ENCODE data around the gene SORBS1.
A peak's percentile ranks its signal among the peaks of the same experiment; 100 is the strongest.

Gene SORBS1

GRCh38 chr10:95429639-95430038 lies 131.5 kb downstream of the SORBS1 start:
- no peak overlapping the region for H3K4me3 ChIP-seq (ENCODE audit: severe bottlenecking)
- H3K4me1 ChIP-seq (ENCODE audit: insufficient read depth, poor library complexity, severe bottlenecking) = peaks cover 8% of the 10 kb centered on the region
- DNase-seq (ENCODE audit: low spot score) = no peak
- H3K36me3 ChIP-seq (ENCODE audit: low read depth) = no peaks in the 10 kb centered on the region
- H3K27ac ChIP-seq (ENCODE audit: poor library complexity, severe bottlenecking) = peak overlapping the region; percentile 27
- ATAC-seq (ENCODE audit: low read depth) = peak; percentile 87
- no peaks in the 10 kb centered on the region for H3K9me3 ChIP-seq (ENCODE audit: severe bottlenecking)
- TF ChIP-seq CTCF (IDR thresholded peaks at IDR 0.05; ENCODE audit: poor library complexity, severe bottlenecking) = no peak
- no peaks in the 10 kb centered on the region for H3K27me3 ChIP-seq (ENCODE audit: insufficient read depth, poor library complexity, severe bottlenecking)

GRCh38 chr10:95428701-95429100 lies 132.5 kb downstream of the SORBS1 start:
- no peak for ATAC-seq (ENCODE audit: low read depth)
- Histone ChIP-seq H3K4me3 (ENCODE audit: severe bottlenecking) (no peak overlapping the region), H3K27me3 (ENCODE audit: insufficient read depth, poor library complexity, severe bottlenecking) (no peaks in the 10 kb centered on the region), H3K9me3 (ENCODE audit: severe bottlenecking) (no peaks in the 10 kb centered on the region), H3K36me3 (ENCODE audit: low read depth) (no peaks in the 10 kb centered on the region), H3K4me1 (ENCODE audit: insufficient read depth, poor library complexity, severe bottlenecking) (peaks cover 8% of the 10 kb centered on the region), H3K27ac (ENCODE audit: poor library complexity, severe bottlenecking) (no peak overlapping the region)
- no peak for TF ChIP-seq CTCF (IDR thresholded peaks at IDR 0.05; ENCODE audit: poor library complexity, severe bottlenecking)
- DNase-seq (ENCODE audit: low spot score) = no peak

GRCh38 chr10:95426482-95426881 lies 134.7 kb downstream of the SORBS1 start:
- DNase-seq (ENCODE audit: low spot score) (no peak), ATAC-seq (ENCODE audit: low read depth) (no peak)
- H3K27ac ChIP-seq (ENCODE audit: poor library complexity, severe bottlenecking) = no peak overlapping the region
- peaks cover 8% of the 10 kb centered on the region for H3K4me1 ChIP-seq (ENCODE audit: insufficient read depth, poor library complexity, severe bottlenecking)
- no peak for TF ChIP-seq CTCF (IDR thresholded peaks at IDR 0.05; ENCODE audit: poor library complexity, severe bottlenecking)
- H3K4me3 ChIP-seq (ENCODE audit: severe bottlenecking) = no peak overlapping the region
- H3K36me3 ChIP-seq (ENCODE audit: low read depth) = no peaks in the 10 kb centered on the region
- no peaks in the 10 kb centered on the region for H3K27me3 ChIP-seq (ENCODE audit: insufficient read depth, poor library complexity, severe bottlenecking)
- H3K9me3 ChIP-seq (ENCODE audit: severe bottlenecking) = no peaks in the 10 kb centered on the region

GRCh38 chr10:95425592-95426465 lies 135.3 kb downstream of the SORBS1 start:
- Histone ChIP-seq H3K36me3 (ENCODE audit: low read depth) (no peaks in the 10 kb centered on the region), H3K4me3 (ENCODE audit: severe bottlenecking) (no peak overlapping the region), H3K27ac (ENCODE audit: poor library complexity, severe bottlenecking) (no peak overlapping the region), H3K27me3 (ENCODE audit: insufficient read depth, poor library complexity, severe bottlenecking) (no peaks in the 10 kb centered on the region), H3K9me3 (ENCODE audit: severe bottlenecking) (no peaks in the 10 kb centered on the region), H3K4me1 (ENCODE audit: insufficient read depth, poor library complexity, severe bottlenecking) (peaks cover 8% of the 10 kb centered on the region)
- no peak for TF ChIP-seq CTCF (IDR thresholded peaks at IDR 0.05; ENCODE audit: poor library complexity, severe bottlenecking)
- DNase-seq (ENCODE audit: low spot score) (no peak), ATAC-seq (ENCODE audit: low read depth) (no peak)

All from RWPE2 (cell line).